HG03432 (cell line): ENCODE results near the gene NALCN.

Experiments used
- ATAC-seq: cut with Tn5 transposase; IDR thresholded peaks from one replicate; pipeline ENCODE4 v1.9.1; 2021; ENCODE audit warnings: mild to moderate bottlenecking, moderate library complexity; ENCODE audit not compliant: unreplicated experiment

NALCN gene

GRCh38 chr13:101140936-101141335, 275.4 kb downstream of the NALCN start:
- no peak for ATAC-seq

GRCh38 chr13:101140087-101140770, 276.1 kb downstream of the NALCN start:
- no peak for ATAC-seq

- no peak for ATAC-seq
Measured at GRCh38 chr13:101139081-101139480, 277.2 kb downstream of the NALCN start.

GRCh38 chr13:101127741-101128353, 288.5 kb downstream of the NALCN start:
- ATAC-seq = peak; percentile 89

- ATAC-seq = no peak
Measured at GRCh38 chr13:101123028-101123427, 293.3 kb downstream of the NALCN start.

- no peak for ATAC-seq
Measured at GRCh38 chr13:101121608-101122007, 294.7 kb downstream of the NALCN start.

- ATAC-seq = no peak
Measured at GRCh38 chr13:101120007-101120406, 296.3 kb downstream of the NALCN start.

- ATAC-seq = no peak
Measured at GRCh38 chr13:101116826-101117225, 299.5 kb downstream of the NALCN start.

- no peak for ATAC-seq
Measured at GRCh38 chr13:101116341-101116740, 300.0 kb downstream of the NALCN start.

- no peak for ATAC-seq
Measured at GRCh38 chr13:101115762-101116171, 300.5 kb downstream of the NALCN start.

GRCh38 chr13:101111894-101112293, 304.4 kb downstream of the NALCN start:
- ATAC-seq = no peak

- ATAC-seq = no peak
Measured at GRCh38 chr13:101109005-101109404, 307.3 kb downstream of the NALCN start.

GRCh38 chr13:101098873-101099272, 317.4 kb downstream of the NALCN start:
- ATAC-seq = no peak

- ATAC-seq = no peak
Measured at GRCh38 chr13:101092985-101093384, 323.3 kb downstream of the NALCN start.

- no peak for ATAC-seq
Measured at GRCh38 chr13:101090287-101090686, 326.0 kb downstream of the NALCN start.

- ATAC-seq = no peak
Measured at GRCh38 chr13:101085551-101085950, 330.8 kb downstream of the NALCN start.

- ATAC-seq = no peak
Measured at GRCh38 chr13:101082441-101082840, 333.9 kb downstream of the NALCN start.

GRCh38 chr13:101080616-101081015, 335.7 kb downstream of the NALCN start:
- no peak for ATAC-seq

GRCh38 chr13:101065329-101065728, 351.0 kb downstream of the NALCN start:
- ATAC-seq = no peak

- no peak for ATAC-seq
Measured at GRCh38 chr13:101059793-101060192, 356.5 kb downstream of the NALCN start.

GRCh38 chr13:101058841-101059240, 357.5 kb downstream of the NALCN start:
- ATAC-seq = no peak

GRCh38 chr13:101053301-101054093, 362.8 kb downstream of the NALCN start:
- ATAC-seq = no peak
